Hepatocyte (in vitro differentiated cells): ENCODE measurements around the gene BCCIP. TPM values are rescaled to one million over a fixed set of nuclear protein-coding genes. Genes with fewer than 3 reads are reported as not detected.

Experiments
- DNase-seq: peaks from one replicate; pipeline ENCODE4 v3.0.0-alpha.2; 2016; ENCODE audit warnings: low spot score
- H2AFZ ChIP-seq: fragments of 200-600 bp; sonication (generic); 2 replicates; pipeline ENCODE4 v1.6.0; 2016; ENCODE audit warnings: antibody characterized with exemption, mild to moderate bottlenecking
- H3K27ac ChIP-seq: fragments of 200-600 bp; sonication (generic); 2 replicates; pipeline ENCODE4 v1.5.1; 2016; ENCODE audit warnings: mild to moderate bottlenecking
- H3K27me3 ChIP-seq: fragments of 200-600 bp; sonication (generic); 2 replicates; pipeline ENCODE4 v1.6.1; 2016
- H3K36me3 ChIP-seq: fragments of 200-600 bp; sonication (generic); replicated peaks from 2 replicates; pipeline ENCODE4 v1.5.1; 2016; ENCODE audit warnings: low read depth; ENCODE audit not compliant: insufficient read depth
- H3K4me1 ChIP-seq: fragments of 200-600 bp; sonication (generic); 2 replicates; pipeline ENCODE4 v1.5.1; 2016; ENCODE audit warnings: mild to moderate bottlenecking, moderate library complexity; ENCODE audit not compliant: insufficient read depth
- H3K4me2 ChIP-seq: fragments of 200-600 bp; sonication (generic); 2 replicates; pipeline ENCODE4 v1.6.0; 2016
- H3K4me3 ChIP-seq: fragments of 200-600 bp; sonication (generic); 2 replicates; pipeline ENCODE4 v1.5.1; 2016; ENCODE audit warnings: mild to moderate bottlenecking
- H3K79me2 ChIP-seq: fragments of 200-600 bp; sonication (generic); 2 replicates; pipeline ENCODE4 v1.6.0; 2017; ENCODE audit warnings: mild to moderate bottlenecking
- H3K9me2 ChIP-seq: fragments of 200-600 bp; sonication (generic); replicated peaks from 2 replicates; pipeline ENCODE4 v1.6.0; 2017; ENCODE audit warnings: mild to moderate bottlenecking; ENCODE audit not compliant: insufficient read depth
- H3K9me3 ChIP-seq: fragments of 200-600 bp; sonication (generic); 2 replicates; pipeline ENCODE4 v1.5.1; 2016; ENCODE audit warnings: low read depth, mild to moderate bottlenecking
- H4K20me1 ChIP-seq: fragments of 200-600 bp; sonication (generic); 2 replicates; pipeline ENCODE4 v1.6.0; 2016; ENCODE audit warnings: mild to moderate bottlenecking; ENCODE audit not compliant: insufficient read depth, poor library complexity, severe bottlenecking
- EZH2 ChIP-seq: fragments of 200-600 bp; sonication (generic); IDR thresholded peaks from 2 replicates; pipeline ENCODE4 v1.6.1; 2016; ENCODE audit warnings: antibody characterized with exemption, mild to moderate bottlenecking, borderline replicate concordance
- EZH2phosphoT487 ChIP-seq: fragments of 200-600 bp; sonication (generic); IDR thresholded peaks from one replicate; pipeline ENCODE4 v1.6.1; 2018; ENCODE audit warnings: antibody characterized with exemption, mild to moderate bottlenecking, low read depth, moderate library complexity; ENCODE audit not compliant: unreplicated experiment, severe bottlenecking
- WGBS: methylation state at CpG from one replicate; pipeline ENCODE4 v1.1.6; 2016; ENCODE audit warnings: low lambda C conversion rate; ENCODE audit errors: missing lambda C conversion rate; 5-methylcytosine and 5-hydroxymethylcytosine counted together
- polyA plus RNA-seq: library from polyadenylated mRNA; unstranded; fragments of >200 nt; fragmentation: Nextera tagmentation; extraction: Ambion mirVana; gene quantifications from 2 replicates; pipeline ENCODE4 v1.2.1, GENCODE V29; 2016
- total RNA-seq: library from RNA; depleted of rRNA; stranded (reverse); fragments of >200 nt; gene quantifications from 2 replicates; pipeline ENCODE4 v1.2.3, GENCODE V29; 2014
- TF ChIP-seq, protein P1 (sequence below): fragments of 200-600 bp; sonication (generic); IDR thresholded peaks from 2 replicates; pipeline ENCODE4 v1.5.1; 2016; ENCODE audit warnings: antibody characterized with exemption, mild to moderate bottlenecking; ENCODE audit not compliant: poor library complexity

The BCCIP gene
- total and polyA plus RNA-seq, 2 experiments from 2014 or later: 45.0 to 63.2 TPM

DNA sequence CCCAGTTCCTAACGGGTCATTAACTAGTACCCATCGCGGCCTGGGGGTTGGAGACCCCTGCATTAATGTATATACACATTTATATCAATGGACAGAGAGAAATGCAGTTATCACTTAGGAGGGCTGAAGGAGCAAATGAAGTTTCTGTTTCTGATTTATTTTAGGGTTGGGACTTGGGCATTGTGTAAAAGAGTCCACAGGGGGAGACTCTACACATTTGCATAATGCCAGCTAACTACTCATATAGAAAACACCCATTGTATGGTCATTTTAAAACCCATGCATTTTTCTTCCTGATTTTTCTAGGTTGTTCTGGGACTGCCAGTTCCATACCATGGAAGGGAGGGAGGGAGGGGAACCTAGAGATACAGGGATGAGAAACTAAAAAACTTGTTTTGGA is 23.5 kb downstream of the BCCIP start:
- 96% methylated on average over 3 of the region's 3 CpGs for WGBS
- no peaks in the 10 kb centered on the region for H3K36me3 ChIP-seq
- no peak overlapping the region for H3K4me2 ChIP-seq

DNA sequence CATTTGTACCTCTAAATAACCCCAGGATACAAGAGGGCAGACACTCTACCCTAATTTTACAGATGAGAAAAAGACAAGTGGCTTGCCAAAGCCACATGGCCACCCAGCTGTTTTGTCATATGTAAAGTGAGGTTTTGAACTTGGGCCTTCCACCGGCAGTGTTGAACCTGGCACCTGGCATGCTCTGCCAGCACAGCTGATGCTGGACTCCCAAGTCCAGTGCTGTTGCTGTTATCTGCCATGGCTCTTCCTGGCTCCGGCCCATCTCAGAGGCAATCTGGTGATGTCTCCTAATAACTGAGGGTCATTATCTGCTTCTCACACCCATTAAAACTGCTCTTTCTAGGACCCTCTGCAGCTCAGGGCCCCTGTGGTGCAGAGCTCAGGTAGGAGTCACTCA is 25.0 kb downstream of the BCCIP start:
- Histone ChIP-seq H3K27ac (no peak overlapping the region), H3K9me2 (no peaks in the 10 kb centered on the region), H3K4me1 (no peaks in the 10 kb centered on the region), H3K36me3 (no peaks in the 10 kb centered on the region), H3K4me2 (no peak overlapping the region), H3K79me2 (no peaks in the 10 kb centered on the region), H3K27me3 (no peaks in the 10 kb centered on the region), H4K20me1 (no peaks in the 10 kb centered on the region), H3K9me3 (no peaks in the 10 kb centered on the region), H2AFZ (no peak overlapping the region), H3K4me3 (no peak overlapping the region)
- TF ChIP-seq EZH2phosphoT487 (no peak), EZH2 (no peak)
- TF ChIP-seq, protein P1, sequence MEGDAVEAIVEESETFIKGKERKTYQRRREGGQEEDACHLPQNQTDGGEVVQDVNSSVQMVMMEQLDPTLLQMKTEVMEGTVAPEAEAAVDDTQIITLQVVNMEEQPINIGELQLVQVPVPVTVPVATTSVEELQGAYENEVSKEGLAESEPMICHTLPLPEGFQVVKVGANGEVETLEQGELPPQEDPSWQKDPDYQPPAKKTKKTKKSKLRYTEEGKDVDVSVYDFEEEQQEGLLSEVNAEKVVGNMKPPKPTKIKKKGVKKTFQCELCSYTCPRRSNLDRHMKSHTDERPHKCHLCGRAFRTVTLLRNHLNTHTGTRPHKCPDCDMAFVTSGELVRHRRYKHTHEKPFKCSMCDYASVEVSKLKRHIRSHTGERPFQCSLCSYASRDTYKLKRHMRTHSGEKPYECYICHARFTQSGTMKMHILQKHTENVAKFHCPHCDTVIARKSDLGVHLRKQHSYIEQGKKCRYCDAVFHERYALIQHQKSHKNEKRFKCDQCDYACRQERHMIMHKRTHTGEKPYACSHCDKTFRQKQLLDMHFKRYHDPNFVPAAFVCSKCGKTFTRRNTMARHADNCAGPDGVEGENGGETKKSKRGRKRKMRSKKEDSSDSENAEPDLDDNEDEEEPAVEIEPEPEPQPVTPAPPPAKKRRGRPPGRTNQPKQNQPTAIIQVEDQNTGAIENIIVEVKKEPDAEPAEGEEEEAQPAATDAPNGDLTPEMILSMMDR: no peak
- WGBS: 94% methylated on average over 2 of the region's 2 CpGs
- DNase-seq: no peak

More for the DNA sequence above, 23.5 kb downstream of the BCCIP start:
- DNase-seq: no peak
- Histone ChIP-seq H3K9me2 (no peaks in the 10 kb centered on the region), H3K79me2 (no peaks in the 10 kb centered on the region), H2AFZ (no peak overlapping the region), H3K27ac (no peak overlapping the region), H4K20me1 (no peaks in the 10 kb centered on the region), H3K4me3 (no peak overlapping the region), H3K4me1 (no peaks in the 10 kb centered on the region), H3K9me3 (no peaks in the 10 kb centered on the region), H3K27me3 (no peaks in the 10 kb centered on the region)
- TF ChIP-seq EZH2phosphoT487 (no peak), EZH2 (no peak)
- TF ChIP-seq, protein P1: no peak

DNA sequence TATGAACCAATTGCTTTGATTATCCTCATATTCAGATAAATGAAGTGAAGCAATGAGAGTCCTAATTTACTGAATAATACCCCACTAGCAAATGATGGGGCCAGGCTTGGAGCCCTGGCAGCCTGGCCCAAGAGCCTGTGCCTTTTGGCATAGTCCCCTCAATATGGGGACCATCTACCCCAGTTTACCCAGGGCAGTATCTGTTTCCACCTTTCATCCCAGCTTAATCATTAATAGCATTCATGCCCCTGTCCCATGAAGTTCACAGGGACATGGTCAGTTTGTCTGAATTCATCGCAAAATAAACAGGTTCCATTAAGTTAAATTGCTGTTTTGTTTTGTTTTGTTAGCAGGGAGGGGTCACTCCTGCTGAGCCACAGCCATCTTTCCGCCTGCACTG is 25.5 kb downstream of the BCCIP start:
- Histone ChIP-seq H3K79me2 (no peaks in the 10 kb centered on the region), H3K27ac (no peak overlapping the region), H3K4me2 (no peak overlapping the region), H3K27me3 (no peaks in the 10 kb centered on the region), H3K9me2 (no peaks in the 10 kb centered on the region), H2AFZ (no peak overlapping the region), H4K20me1 (no peaks in the 10 kb centered on the region), H3K9me3 (no peaks in the 10 kb centered on the region), H3K36me3 (no peaks in the 10 kb centered on the region), H3K4me1 (no peaks in the 10 kb centered on the region), H3K4me3 (no peak overlapping the region)
- TF ChIP-seq, protein P1: no peak
- TF ChIP-seq EZH2phosphoT487 (no peak), EZH2 (no peak)
- WGBS: 98% methylated on average over 2 of the region's 2 CpGs
- no peak for DNase-seq

DNA sequence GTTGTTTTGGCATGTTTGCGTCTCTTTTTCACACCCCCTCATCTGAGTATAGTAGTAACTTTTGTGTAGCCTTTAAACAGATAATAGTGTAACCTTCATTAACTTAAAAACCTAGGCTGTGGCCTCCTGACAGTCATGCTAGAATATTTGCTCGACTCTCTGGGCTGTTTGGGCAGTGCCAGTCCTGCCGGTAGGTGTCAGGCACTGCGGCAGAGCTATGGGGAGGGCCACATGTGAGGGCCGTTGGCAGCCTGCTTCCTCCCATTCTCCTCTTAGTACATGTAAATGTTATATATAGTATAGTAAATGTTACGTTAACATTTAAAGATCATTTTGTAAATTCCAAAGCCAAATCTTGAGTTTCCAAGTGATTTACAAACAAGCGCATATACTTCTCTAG is 26.1 kb downstream of the BCCIP start:
- Histone ChIP-seq H3K36me3 (no peaks in the 10 kb centered on the region), H3K27me3 (no peaks in the 10 kb centered on the region), H2AFZ (no peak overlapping the region), H4K20me1 (no peaks in the 10 kb centered on the region), H3K4me1 (no peaks in the 10 kb centered on the region), H3K4me3 (no peak overlapping the region), H3K9me2 (no peaks in the 10 kb centered on the region), H3K4me2 (no peak overlapping the region), H3K27ac (no peak overlapping the region), H3K79me2 (no peaks in the 10 kb centered on the region), H3K9me3 (no peaks in the 10 kb centered on the region)
- 94% methylated on average over 7 of the region's 7 CpGs for WGBS
- no peak for DNase-seq
- TF ChIP-seq, protein P1: no peak
- TF ChIP-seq EZH2phosphoT487 (no peak), EZH2 (no peak)
